B cell (primary cell): ENCODE results near the gene ABCC9.

Experiments
- EZH2 ChIP-seq: IDR thresholded peaks from 2 replicates; pipeline ENCODE4 v1.6.1; 2012; ENCODE audit warnings: borderline replicate concordance, low read depth, mild to moderate bottlenecking, moderate library complexity, low read length; ENCODE audit not compliant: insufficient read depth, poor library complexity, severe bottlenecking
- TF ChIP-seq, protein P1 (sequence below): fragments of 200-600 bp; IDR thresholded peaks from one replicate; pipeline ENCODE4 v1.8.0; 2022; ENCODE audit warnings: antibody characterized with exemption, mild to moderate bottlenecking

DNA sequence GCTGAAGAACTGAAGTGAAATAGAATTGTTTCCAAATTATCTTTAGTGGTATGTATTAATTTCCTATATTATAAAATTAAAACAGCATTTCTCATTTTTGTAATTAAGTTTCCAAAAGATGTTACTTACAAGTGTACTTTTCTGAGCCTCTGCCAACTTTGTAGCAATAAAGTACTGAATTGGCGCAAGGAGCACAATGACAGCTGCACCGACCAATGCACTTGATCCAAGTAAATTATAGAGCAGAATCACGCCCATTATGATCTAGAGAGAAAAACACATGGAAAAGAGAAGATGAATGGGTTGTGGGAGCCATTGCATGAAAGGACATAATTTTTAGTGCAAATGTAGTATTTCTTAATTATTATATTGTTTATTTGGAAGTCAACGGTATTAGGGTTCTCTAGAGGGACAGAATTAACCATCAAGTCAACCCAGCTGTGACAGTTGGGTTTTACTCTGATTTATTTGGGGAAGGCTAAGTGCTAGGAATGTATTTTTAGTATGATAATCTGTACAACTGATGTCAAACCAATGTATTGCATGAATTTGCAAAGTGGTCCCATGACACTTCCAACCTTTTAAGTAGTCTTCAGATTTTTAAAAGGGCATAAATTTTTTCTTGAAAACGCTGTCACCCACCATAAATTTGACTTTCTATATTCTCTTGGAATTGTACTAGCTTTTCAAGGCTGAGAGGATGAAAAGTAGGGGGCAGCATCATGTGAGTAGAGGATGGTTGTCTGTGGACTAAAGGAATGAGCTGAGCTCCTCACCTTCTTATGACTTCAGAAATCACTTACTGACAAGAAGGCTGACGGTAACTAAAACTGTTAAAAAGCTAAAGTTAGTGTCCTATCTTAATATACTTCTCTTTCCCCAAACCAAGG lies 33.0 kb downstream of the ABCC9 start:
- no peak for TF ChIP-seq EZH2
- TF ChIP-seq, protein P1, sequence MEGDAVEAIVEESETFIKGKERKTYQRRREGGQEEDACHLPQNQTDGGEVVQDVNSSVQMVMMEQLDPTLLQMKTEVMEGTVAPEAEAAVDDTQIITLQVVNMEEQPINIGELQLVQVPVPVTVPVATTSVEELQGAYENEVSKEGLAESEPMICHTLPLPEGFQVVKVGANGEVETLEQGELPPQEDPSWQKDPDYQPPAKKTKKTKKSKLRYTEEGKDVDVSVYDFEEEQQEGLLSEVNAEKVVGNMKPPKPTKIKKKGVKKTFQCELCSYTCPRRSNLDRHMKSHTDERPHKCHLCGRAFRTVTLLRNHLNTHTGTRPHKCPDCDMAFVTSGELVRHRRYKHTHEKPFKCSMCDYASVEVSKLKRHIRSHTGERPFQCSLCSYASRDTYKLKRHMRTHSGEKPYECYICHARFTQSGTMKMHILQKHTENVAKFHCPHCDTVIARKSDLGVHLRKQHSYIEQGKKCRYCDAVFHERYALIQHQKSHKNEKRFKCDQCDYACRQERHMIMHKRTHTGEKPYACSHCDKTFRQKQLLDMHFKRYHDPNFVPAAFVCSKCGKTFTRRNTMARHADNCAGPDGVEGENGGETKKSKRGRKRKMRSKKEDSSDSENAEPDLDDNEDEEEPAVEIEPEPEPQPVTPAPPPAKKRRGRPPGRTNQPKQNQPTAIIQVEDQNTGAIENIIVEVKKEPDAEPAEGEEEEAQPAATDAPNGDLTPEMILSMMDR = no peak
